Skin epidermis (tissue), 12 donors: ENCODE measurements around the gene TOX3.
A peak's percentile ranks its signal among the peaks of the same experiment; 100 is the strongest.

ENCODE experiments used
- H3K27ac ChIP-seq, 21 experiments: fragments of 200-600 bp; sonication (generic) in 11 of 21; one replicate each; pipeline ENCODE4 v1.5.0; 2020; ENCODE audit warnings: mild to moderate bottlenecking in 3 of 21, inconsistent platforms in 2 of 21, moderate library complexity in 2 of 21
- H3K4me3 ChIP-seq, 7 experiments: fragments of 200-600 bp; sonication (generic) in 2 of 7; one replicate each; pipeline ENCODE4 v1.5.0; 2020; ENCODE audit warnings: inconsistent platforms in 2 of 7, mild to moderate bottlenecking in 2 of 7, moderate library complexity in 1 of 7

Gene TOX3

DNA sequence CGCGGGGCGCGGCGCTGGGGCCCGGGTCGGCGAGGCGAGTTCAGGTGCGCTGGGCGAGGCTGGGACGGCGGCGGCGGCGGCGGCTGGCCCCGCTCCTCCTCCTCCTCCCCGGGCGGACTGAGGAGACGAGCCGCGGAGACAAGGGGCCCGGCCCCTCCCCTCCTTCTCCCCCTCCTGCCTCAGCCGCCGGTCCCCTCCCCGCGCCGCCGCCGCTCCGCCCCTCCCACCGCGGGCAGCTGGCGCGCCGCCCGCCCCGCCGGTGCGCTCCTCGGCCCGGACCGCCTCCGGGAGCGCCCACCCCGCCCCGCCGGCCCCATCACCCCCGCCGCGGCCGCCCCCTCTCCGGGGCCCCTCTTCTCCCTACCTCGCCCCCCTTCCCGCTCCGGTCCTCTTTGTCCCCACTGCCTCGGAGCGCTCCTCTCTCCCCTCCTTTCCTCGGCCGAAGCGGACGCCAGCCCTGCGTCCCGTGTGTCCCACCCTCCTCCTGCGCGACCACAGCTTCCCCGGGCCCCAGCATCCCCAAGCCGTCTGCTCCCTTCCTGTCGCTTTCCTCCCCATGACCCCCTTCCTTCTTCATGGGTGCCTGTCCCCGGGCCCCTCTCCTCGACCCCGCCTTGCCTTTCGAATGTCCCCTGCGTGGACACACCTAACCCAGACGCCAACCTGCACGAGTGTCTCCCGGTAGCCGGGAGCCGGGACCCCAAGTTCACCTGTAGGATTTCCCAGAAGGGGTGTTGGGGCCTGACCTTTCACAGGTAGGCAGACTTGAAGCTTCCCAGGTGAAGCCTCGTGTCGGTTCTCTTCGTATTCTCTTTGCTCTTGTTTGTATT is at the start of gene TOX3:
TOX3 (minus strand) TSS at position 140 of the 830 bp plus-strand sequence. CDS start 420 bp downstream, outside the sequence.
- Histone ChIP-seq H3K4me3 (peak within 1 kb of the TSS in 3 of 7 experiments; percentile 18 to 38 (median 29)), H3K27ac (no peak within 1 kb of the TSS)

DNA sequence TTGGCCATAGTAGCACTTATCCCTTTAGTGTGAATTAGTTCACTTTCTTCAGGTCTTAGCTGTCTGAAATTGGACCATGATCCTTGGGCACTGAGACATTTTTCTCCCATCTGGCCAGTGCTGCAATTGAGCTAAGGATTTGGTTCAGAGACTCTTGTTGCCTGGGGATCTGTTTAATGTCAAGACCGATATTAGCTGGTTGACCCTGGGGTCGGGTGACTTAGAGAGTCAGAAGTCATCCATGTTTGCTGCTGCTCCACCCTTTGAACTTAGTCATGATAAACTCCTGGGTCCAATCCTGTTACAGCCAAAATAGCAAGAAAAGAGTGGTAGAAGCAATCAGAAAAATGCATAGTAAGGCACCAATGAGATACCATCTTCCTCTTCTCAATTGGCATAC is 45.8 kb upstream of the TOX3 start:
- H3K27ac ChIP-seq = no peak overlapping the region
- no peak overlapping the region for H3K4me3 ChIP-seq

DNA sequence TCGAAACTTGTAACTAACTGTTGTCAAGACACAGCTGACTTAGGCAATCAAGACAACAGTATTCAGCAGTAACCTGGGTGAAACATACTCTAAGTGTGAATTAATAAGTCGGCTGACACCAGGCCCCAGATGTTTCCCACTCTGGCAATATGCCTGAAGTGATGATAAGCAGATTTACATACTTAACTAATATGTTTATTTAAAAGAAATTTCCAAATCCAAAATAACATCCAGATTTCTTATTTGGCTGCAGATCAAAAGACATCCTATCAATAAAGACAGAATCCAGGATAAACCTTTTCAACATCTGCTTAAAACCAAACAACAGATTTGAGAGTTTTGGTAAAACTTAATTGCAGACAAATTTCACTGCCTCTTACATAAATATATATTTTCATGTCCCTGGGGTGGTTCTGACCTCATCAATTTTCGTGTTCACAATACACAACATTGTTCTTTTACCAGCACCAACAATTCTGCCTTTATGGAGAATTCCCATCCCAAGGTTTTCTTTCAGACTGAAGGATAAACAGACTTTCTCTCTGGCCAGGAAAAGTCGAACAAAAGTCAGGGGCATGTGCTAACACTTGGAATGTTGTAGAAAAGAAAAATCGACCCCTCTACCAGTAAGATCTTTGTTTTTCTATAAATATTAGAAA is 45.1 kb upstream of the TOX3 start:
- no peak overlapping the region for H3K4me3 ChIP-seq
- no peak overlapping the region for H3K27ac ChIP-seq

GRCh38 chr16:52591471-52591870 is 44.5 kb upstream of the TOX3 start:
- H3K27ac ChIP-seq = no peak overlapping the region
- no peak overlapping the region for H3K4me3 ChIP-seq

GRCh38 chr16:52586159-52586558 is 39.2 kb upstream of the TOX3 start:
- Histone ChIP-seq H3K27ac (no peak overlapping the region), H3K4me3 (no peak overlapping the region)

- H3K27ac ChIP-seq = no peak overlapping the region
Observed at GRCh38 chr16:52584354-52585320, 37.7 kb upstream of the TOX3 start.

DNA sequence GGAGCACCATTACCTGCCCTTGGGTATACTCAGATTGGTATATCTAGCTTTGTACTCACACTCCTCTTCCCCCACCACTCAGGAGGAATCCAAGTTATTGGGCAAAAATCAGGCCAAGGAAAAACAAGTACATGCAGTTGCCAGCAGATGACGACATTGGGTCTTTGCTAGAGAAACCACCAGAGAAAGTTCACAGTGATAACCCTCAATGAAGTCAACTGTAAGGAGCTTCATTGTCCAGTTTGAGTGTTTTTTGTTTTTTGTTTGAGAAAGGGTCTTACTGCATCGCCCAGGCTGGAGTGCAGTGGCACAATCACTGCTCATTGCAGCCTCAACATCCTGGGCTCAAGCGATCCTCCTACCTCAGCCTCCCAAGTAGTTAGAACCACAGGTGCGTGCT is 34.6 kb upstream of the TOX3 start:
- H3K27ac ChIP-seq = no peak overlapping the region
- no peak overlapping the region for H3K4me3 ChIP-seq

More at GRCh38 chr16:52584354-52585320, 37.7 kb upstream of the TOX3 start:
- no peak overlapping the region for H3K4me3 ChIP-seq

DNA sequence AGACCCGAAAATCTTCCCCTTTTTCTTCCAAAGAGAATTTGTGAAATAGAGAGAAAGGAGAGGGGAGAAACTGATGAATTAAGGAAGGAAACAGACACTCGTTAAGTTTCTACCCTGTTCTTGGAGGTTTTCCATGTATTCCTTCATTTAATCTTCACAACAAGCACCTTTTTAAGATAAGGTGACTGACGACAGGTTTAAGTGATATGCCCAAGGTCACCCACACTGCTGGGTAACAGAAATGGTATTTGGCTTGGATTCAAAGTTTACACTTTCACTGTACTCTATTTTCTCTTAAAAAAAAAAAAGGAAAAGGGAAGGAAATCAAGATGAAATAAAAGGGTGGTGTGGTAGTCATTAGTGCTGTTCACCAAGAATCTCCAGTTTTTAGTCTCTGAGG is 33.5 kb upstream of the TOX3 start:
- Histone ChIP-seq H3K4me3 (no peak overlapping the region), H3K27ac (no peak overlapping the region)

DNA sequence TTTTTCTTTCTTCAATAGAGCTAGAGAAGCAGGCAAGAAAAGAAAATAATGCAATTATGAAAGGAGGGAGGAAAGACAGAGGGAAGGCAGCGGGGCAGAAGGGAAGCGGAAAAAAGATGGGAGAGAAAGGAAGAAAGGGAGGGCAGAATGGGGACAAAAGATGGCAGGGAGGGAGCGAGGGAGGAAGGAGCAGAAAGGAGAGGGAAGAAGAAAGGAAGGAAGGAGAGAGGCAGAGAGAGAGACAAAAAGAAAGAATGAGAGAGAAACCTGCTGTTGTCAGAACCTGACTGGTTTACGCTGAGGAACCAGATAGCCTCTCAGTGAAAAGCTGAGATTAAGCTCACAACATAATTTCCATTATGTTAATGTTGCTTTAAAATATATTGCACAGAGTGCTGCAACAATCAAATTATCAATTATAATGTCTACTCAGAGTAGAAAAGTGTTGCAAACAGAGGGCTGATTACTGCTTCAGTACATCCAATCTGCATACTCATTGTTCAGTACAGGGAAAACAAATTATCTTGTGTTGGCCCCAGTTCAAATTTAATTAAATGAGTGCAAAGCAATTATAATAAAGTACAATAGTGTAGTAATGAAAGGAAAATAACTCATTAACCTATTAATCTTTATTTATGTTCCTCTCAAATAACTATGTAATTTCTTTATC is 32.0 kb upstream of the TOX3 start:
- no peak overlapping the region for H3K4me3 ChIP-seq
- H3K27ac ChIP-seq = no peak overlapping the region

- Histone ChIP-seq H3K4me3 (no peak overlapping the region), H3K27ac (no peak overlapping the region)
Observed at GRCh38 chr16:52578007-52578828, 31.3 kb upstream of the TOX3 start.

- Histone ChIP-seq H3K4me3 (no peak overlapping the region), H3K27ac (no peak overlapping the region)
Observed at GRCh38 chr16:52577130-52577706, 30.3 kb upstream of the TOX3 start.

- Histone ChIP-seq H3K27ac (no peak overlapping the region), H3K4me3 (no peak overlapping the region)
Observed at GRCh38 chr16:52573365-52574299, 26.7 kb upstream of the TOX3 start.

DNA sequence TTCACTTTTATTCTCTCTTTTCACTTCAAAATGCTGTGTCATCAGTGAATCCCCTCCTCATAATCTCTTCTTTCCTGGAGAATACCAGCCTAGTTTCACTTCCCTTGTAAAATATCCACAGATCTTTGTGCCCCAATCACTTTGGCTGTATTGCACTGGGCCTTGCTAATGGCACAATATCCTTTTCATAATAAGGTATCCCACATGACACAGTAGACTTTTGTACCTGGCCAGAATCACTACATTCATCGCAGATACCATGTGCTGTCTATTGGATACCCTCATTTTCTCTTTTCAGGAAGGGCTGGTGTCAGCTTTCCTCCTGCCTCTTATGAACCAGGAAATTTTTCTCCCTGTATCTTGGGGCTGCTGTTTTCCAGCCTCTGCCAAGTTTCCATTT is 25.7 kb upstream of the TOX3 start:
- H3K27ac ChIP-seq = no peak overlapping the region
- no peak overlapping the region for H3K4me3 ChIP-seq

DNA sequence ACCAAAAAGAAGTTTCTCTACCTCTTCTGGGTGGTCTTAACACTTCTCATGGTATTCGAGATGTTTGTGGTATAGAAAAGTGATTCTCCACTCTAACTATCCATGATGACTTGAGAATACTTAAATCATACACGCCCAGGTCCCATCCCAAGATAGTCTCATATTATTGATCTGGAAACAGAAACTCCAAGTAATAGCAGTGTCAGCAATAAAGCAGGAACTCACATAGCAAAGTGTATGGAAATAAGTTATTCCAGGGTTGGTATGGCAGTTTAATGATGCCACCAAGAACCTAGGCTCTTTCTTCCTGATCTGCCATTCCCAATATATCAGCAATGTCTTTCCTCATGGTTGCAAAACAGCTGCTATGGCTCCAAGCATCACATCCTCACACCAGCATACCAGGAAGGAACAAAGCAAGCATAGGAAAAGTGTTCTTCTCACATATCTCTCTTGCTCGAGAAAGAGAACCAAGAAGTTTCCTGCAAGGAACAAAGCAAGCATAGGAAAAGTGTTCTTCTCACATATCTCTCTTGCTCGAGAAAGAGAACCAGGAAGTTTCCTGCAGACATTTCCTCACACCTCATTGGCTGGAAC is 23.6 kb upstream of the TOX3 start:
- no peak overlapping the region for H3K27ac ChIP-seq

DNA sequence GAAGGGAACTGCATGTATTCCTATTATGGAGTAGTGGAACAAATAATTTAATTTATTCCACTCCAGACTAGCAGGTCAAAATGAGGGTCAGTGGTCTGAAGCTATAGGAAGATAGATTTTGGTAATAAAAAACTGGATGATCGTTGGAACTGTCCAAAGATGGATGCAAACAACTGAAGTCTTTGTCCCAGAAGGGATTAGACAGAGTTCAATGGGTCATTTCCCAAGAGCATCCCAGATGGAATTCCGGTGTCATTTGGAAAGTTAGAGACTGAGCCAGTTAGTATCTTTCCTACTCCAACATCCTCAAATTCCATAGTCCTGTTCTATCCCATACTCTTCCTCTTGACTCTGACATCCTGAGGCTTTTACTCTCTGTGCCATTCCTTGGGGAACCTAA is 22.8 kb upstream of the TOX3 start:
- Histone ChIP-seq H3K27ac (no peak overlapping the region), H3K4me3 (no peak overlapping the region)

More for the DNA sequence above, 23.6 kb upstream of the TOX3 start:
- H3K4me3 ChIP-seq = no peak overlapping the region

DNA sequence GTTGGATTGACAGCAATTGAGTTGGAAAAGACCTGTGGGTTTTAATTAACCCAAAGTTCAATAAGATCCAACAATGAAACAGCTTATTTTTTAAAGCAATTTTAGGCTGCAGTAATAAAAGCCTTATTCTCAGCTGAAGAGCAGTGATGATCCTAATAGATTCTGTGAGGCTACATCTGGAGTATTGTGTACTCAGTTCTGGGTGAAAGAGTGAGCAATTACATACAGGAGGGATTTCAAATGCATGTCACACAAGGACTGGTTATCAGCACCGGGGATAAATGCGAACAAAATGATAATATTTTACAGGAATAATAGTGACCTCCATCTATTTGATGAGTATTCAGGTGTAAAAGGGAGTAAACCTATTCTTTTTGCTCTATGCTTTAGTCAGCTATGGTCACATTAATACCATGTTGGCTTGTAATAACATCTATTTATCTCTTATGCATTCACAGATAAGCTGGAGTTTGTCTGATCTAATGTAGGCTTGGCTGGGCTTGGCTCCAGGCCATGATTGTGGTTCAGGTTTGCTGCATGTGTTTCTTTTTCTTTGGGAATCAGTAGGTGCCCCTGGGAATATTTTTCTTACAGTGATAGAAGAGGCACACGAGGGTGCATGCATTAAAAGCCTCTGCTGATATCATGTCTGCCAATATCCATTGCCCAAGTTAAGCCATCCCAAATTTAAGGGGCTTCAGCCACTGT is 22.2 kb upstream of the TOX3 start:
- no peak overlapping the region for H3K27ac ChIP-seq

More for the DNA sequence above, 22.2 kb upstream of the TOX3 start:
- H3K4me3 ChIP-seq = no peak overlapping the region
